T-helper 1 cell treated with Interleukin-12 subunit alpha and Interleukin-12 subunit beta and Interleukin-4 antibody, amounts not matched to agents 30 μg/mL and 1 μg/mL, for 36 hours (primary cell): ENCODE data around the gene PLEKHA7.
A peak's percentile ranks its signal among the peaks of the same experiment; 100 is the strongest.
"Not testable (repeated sequence)": the region's sequence is repeated elsewhere in the genome, so short reads cannot be mapped to it uniquely, and the experiment has no call there.

ENCODE experiments used
- H3K27ac Mint-ChIP-seq: one replicate; pipeline ENCODE4 v1.8.0; 2021; ENCODE audit warnings: mild to moderate bottlenecking, mixed read lengths
- H3K27me3 Mint-ChIP-seq: one replicate; pipeline ENCODE4 v1.8.0; 2021; ENCODE audit warnings: low read depth, mixed read lengths
- H3K36me3 Mint-ChIP-seq: one replicate; pipeline ENCODE4 v1.8.0; 2021; ENCODE audit warnings: low read depth, mixed read lengths
- H3K4me1 Mint-ChIP-seq: one replicate; pipeline ENCODE4 v1.8.0; 2021; ENCODE audit warnings: low read depth, mixed read lengths
- H3K4me3 Mint-ChIP-seq: one replicate; pipeline ENCODE4 v1.8.0; 2021; ENCODE audit warnings: mild to moderate bottlenecking, moderate library complexity, mixed read lengths
- H3K9me3 Mint-ChIP-seq: one replicate; pipeline ENCODE4 v1.8.0; 2021; ENCODE audit warnings: mixed read lengths

Gene PLEKHA7

GRCh38 chr11:16902781-16903378, 111.3 kb downstream of the PLEKHA7 start:
- peaks cover 26% of the 10 kb centered on the region for H3K4me1 Mint-ChIP-seq
- no peaks in the 10 kb centered on the region for H3K27me3 Mint-ChIP-seq
- H3K36me3 Mint-ChIP-seq: no peaks in the 10 kb centered on the region
- no peak overlapping the region for H3K4me3 Mint-ChIP-seq
- no peaks in the 10 kb centered on the region for H3K9me3 Mint-ChIP-seq
- H3K27ac Mint-ChIP-seq: peak overlapping the region; percentile 83

DNA sequence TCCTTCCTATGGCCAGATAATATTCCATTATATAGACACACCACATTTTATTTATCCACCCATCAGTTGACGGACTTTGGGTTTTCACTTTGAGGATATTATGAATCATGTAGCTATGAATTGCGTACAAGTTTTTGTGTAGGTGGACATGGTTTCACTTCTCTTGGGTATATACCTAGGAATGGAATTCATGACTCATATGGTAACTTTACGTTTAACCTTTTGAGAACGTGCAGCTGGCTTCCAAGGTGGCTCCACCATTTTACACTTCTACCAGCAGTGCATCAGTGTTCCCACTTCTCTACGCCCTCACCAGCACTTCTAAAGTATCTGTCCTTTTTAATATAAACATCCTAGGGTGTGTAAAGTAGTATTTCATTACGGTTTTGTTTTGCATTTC, 112.0 kb downstream of the PLEKHA7 start:
- Mint-ChIP-seq H3K4me1 (peaks cover 28% of the 10 kb centered on the region), H3K4me3 (no peak overlapping the region), H3K27ac (peak overlapping the region; percentile 83), H3K9me3 (no peaks in the 10 kb centered on the region), H3K36me3 (no peaks in the 10 kb centered on the region), H3K27me3 (no peaks in the 10 kb centered on the region)

- H3K27me3 Mint-ChIP-seq: no peaks in the 10 kb centered on the region
- H3K4me1 Mint-ChIP-seq: peaks cover 28% of the 10 kb centered on the region
- no peak overlapping the region for H3K27ac Mint-ChIP-seq
- no peaks in the 10 kb centered on the region for H3K36me3 Mint-ChIP-seq
- H3K9me3 Mint-ChIP-seq: no peaks in the 10 kb centered on the region
- no peak overlapping the region for H3K4me3 Mint-ChIP-seq
These were observed 113.7 kb downstream of the PLEKHA7 start for GRCh38 chr11:16900491-16900890.

DNA sequence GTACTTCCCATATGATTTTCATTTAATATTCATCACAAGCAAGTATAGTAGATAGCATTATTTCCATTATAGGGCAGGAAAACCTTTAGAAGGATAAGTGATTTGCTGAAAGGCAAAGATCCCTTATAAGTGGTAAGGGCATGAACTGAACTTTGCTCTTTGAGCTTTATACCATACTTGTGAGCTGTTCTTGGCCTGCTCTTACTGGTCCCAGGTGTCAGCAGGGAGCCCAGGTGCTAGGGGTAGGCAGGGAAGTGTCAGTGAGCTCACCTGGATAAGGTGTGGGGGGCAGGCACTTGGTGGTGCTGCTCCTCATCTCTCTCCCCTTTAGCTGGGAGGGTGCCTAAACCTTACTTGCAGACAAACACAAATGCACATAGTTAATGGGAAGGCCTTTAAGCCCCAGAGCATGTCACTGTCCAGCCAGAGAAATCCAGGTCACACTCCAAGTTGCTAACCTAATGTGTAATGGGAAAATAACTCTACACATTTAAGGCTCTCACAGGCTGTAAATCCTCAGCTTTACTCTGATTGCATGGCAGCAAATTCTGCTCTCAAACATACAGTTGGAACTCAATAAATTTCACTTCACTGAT, 114.4 kb downstream of the PLEKHA7 start:
- Mint-ChIP-seq H3K9me3 (no peaks in the 10 kb centered on the region), H3K4me3 (no peak overlapping the region), H3K36me3 (no peaks in the 10 kb centered on the region), H3K27ac (no peak overlapping the region), H3K27me3 (no peaks in the 10 kb centered on the region), H3K4me1 (peaks cover 28% of the 10 kb centered on the region)

DNA sequence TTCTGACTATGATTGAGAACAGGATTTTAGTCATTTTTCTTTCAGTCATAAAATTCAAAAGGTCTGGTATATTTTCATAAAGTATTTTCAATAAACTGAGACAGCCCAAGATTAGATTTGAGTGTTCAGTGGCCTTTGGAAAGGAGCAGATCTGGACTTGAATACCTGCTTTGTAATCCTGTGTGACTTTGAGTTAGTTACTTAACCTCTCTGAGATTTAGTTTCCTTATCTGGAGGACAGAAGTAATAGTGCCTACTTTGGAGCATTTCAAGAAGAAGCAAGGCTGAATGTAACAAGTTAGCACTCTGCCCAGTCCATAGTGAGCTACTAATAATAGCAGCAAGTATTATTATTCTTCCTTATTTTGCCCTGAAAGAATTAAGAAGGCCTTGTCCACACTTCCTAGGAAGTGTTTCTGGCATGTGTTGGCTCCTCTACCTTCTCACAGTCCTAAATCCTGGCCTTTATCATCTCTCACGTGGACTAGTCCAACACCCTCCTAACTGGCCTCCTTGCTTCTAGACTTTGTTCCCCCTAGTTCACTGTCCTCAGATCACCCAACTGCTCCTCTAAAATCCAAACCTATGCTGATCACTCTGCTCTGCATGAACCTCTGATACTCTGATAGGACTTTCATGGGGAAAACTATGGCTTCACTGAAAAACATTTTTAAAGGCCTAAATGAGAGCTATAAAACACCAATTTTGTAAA, 115.8 kb downstream of the PLEKHA7 start:
- Mint-ChIP-seq H3K4me3 (no peak overlapping the region), H3K4me1 (peaks cover 20% of the 10 kb centered on the region), H3K36me3 (no peaks in the 10 kb centered on the region), H3K9me3 (no peaks in the 10 kb centered on the region), H3K27ac (no peak overlapping the region), H3K27me3 (no peaks in the 10 kb centered on the region)

DNA sequence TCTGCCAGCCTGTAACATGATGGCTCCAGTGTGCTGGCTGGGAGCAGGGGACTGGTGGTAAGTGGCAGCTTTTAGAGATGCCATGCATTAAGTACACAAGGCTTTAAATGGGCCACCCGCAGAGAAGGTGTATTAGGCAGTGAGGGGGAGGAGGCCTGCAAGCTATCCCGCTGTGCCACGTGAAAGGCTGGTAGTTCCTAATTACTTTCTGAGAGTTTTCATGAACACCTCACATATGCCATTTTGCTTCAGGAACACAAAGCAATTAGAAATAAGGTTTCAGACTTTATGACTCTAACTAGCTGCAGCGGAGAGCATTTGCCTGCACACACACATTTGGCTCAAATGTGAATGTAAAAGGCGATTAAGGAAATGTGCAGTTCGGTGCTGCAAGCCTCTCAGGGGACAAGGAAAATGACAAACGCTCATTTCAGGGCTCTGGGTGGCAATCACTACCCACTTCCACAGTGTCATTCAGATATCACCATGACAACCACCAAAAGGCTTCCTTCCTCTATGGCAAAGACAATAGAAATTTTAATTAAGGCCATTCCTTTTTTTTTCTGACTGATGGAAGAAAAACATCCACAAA, 116.6 kb downstream of the PLEKHA7 start:
- H3K4me3 Mint-ChIP-seq: no peak overlapping the region
- no peaks in the 10 kb centered on the region for H3K9me3 Mint-ChIP-seq
- no peak overlapping the region for H3K27ac Mint-ChIP-seq
- no peaks in the 10 kb centered on the region for H3K27me3 Mint-ChIP-seq
- peaks cover 12% of the 10 kb centered on the region for H3K4me1 Mint-ChIP-seq
- H3K36me3 Mint-ChIP-seq: no peaks in the 10 kb centered on the region

GRCh38 chr11:16896729-16897469, 117.3 kb downstream of the PLEKHA7 start:
- Mint-ChIP-seq H3K27me3 (no peaks in the 10 kb centered on the region), H3K36me3 (no peaks in the 10 kb centered on the region), H3K27ac (no peak overlapping the region), H3K4me3 (no peak overlapping the region), H3K9me3 (no peaks in the 10 kb centered on the region), H3K4me1 (peaks cover 5% of the 10 kb centered on the region)

DNA sequence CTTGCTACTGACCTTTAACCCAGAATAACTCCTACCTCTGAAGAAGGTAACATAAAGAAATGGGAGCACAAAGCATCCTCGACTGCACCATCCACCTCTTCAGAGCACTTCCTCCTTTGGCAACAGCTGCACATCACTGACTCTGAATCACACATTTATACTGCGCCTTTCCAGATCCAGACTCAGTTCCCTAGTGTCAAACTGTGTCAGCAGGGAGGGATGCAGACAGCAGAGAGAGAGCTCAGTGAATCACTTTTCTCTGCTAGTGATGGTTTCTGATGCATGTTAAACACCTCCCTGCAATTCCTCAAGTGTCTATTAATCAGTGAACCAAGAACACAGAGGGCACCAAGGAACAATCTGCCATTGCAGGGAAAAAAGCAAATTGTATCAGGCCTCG, 118.9 kb downstream of the PLEKHA7 start:
- Mint-ChIP-seq H3K36me3 (no peaks in the 10 kb centered on the region), H3K4me1 (peaks cover 3% of the 10 kb centered on the region), H3K27ac (no peak overlapping the region), H3K27me3 (no peaks in the 10 kb centered on the region), H3K9me3 (peaks cover 1% of the 10 kb centered on the region), H3K4me3 (no peak overlapping the region)

DNA sequence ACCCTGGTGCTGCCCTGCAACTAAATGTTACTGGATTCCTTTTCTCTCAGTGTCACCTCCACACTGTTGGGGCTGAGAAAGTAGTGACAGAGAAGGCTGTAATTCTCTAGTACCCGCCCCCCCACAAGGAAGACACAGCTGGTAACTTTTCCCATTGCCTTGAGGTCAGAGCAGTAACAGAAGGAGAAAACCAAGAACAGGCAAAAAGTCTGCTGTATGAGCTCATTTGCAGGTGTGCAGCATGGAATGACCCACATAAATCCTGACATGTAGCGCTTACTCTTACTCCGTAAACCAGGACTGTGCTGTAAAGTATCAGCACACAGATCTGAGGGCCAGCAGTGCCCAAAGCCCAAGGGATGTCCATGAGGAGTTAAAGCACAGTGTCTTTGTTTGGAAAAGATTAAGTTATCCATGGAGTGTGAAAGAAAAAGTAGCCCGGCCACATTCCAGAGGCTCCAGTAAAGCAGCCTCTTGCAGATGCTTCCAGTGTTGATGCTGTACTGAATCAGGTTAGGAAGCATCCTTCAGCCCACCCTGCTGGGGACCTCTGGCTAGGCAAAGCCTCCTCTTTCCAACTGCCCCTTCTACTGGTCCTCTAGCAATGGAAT, 120.7 kb downstream of the PLEKHA7 start:
- Mint-ChIP-seq H3K4me1 (peaks cover 3% of the 10 kb centered on the region), H3K4me3 (no peak overlapping the region), H3K36me3 (peaks cover 1% of the 10 kb centered on the region), H3K27ac (no peak overlapping the region), H3K27me3 (no peaks in the 10 kb centered on the region), H3K9me3 (peaks cover 16% of the 10 kb centered on the region)

GRCh38 chr11:16891964-16892363, 122.2 kb downstream of the PLEKHA7 start:
- peaks cover 16% of the 10 kb centered on the region for H3K9me3 Mint-ChIP-seq
- H3K4me3 Mint-ChIP-seq: no peak overlapping the region
- H3K27me3 Mint-ChIP-seq: no peaks in the 10 kb centered on the region
- H3K36me3 Mint-ChIP-seq: peaks cover 1% of the 10 kb centered on the region
- no peaks in the 10 kb centered on the region for H3K4me1 Mint-ChIP-seq
- no peak overlapping the region for H3K27ac Mint-ChIP-seq

GRCh38 chr11:16891165-16891564, 123.0 kb downstream of the PLEKHA7 start:
- Mint-ChIP-seq H3K27me3 (no peaks in the 10 kb centered on the region), H3K36me3 (peaks cover 1% of the 10 kb centered on the region), H3K27ac (no peak overlapping the region), H3K4me1 (no peaks in the 10 kb centered on the region), H3K9me3 (peaks cover 16% of the 10 kb centered on the region), H3K4me3 (no peak overlapping the region)

- no peaks in the 10 kb centered on the region for H3K4me1 Mint-ChIP-seq
- no peak overlapping the region for H3K27ac Mint-ChIP-seq
- peaks cover 1% of the 10 kb centered on the region for H3K36me3 Mint-ChIP-seq
These were observed 123.8 kb downstream of the PLEKHA7 start for GRCh38 chr11:16890442-16890841.

GRCh38 chr11:16889905-16890304, 124.3 kb downstream of the PLEKHA7 start:
- Mint-ChIP-seq H3K27ac (no peak overlapping the region), H3K4me3 (no peak overlapping the region)

More at GRCh38 chr11:16890442-16890841, 123.8 kb downstream of the PLEKHA7 start:
- no peak overlapping the region for H3K4me3 Mint-ChIP-seq
- no peaks in the 10 kb centered on the region for H3K27me3 Mint-ChIP-seq
- H3K9me3 Mint-ChIP-seq: peaks cover 16% of the 10 kb centered on the region

DNA sequence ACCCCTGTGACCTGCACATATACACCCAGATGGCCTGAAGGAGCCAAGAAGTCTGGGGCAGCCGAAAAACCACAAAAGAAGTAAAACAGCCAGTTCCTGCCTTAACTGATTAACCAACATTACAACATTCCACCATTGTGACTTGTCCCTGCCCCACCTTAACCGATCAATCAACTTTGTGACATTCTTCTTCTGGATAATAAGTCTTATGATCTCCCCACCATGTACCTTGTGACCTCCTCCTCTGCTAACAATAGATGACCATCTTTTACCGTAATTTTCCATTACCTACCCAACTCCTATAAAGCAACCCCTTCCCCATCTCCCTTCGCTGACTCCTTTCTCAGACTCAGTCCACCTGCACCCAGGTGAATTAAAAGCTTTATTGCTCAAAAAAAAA, 125.2 kb downstream of the PLEKHA7 start:
- not testable (repeated sequence) for H3K4me3 Mint-ChIP-seq, H3K27me3 Mint-ChIP-seq, H3K4me1 Mint-ChIP-seq, H3K36me3 Mint-ChIP-seq, H3K27ac Mint-ChIP-seq
- peaks cover 16% of the 10 kb centered on the region for H3K9me3 Mint-ChIP-seq

More at GRCh38 chr11:16889905-16890304, 124.3 kb downstream of the PLEKHA7 start:
- peaks cover 1% of the 10 kb centered on the region for H3K36me3 Mint-ChIP-seq
- no peaks in the 10 kb centered on the region for H3K4me1 Mint-ChIP-seq
- peaks cover 16% of the 10 kb centered on the region for H3K9me3 Mint-ChIP-seq
- H3K27me3 Mint-ChIP-seq: no peaks in the 10 kb centered on the region
